H1 (cell line): ENCODE data around the gene RAB3IL1. TPM values are rescaled to one million over a fixed set of nuclear protein-coding genes. Genes with fewer than 3 reads are reported as not detected.
A peak's percentile ranks its signal among the peaks of the same experiment; 100 is the strongest.

Source experiments
- CTCF ChIA-PET: fragments of 300-600 bp; sonication (Branson Sonifier 250); formaldehyde crosslinking; loops from one replicate; lab custom pipeline; 2021; ENCODE audit not compliant: partially characterized antibody; lab: Charles Lee
- POLR2A ChIA-PET: fragments of 300-600 bp; sonication (Branson Sonifier 250); formaldehyde crosslinking; loops from one replicate; lab custom pipeline; 2021; ENCODE audit warnings: inconsistent platforms; ENCODE audit not compliant: partially characterized antibody; lab: Charles Lee
- DNase-seq, 2 experiments: peaks; one replicate each; pipeline versions ENCODE4 v3.0.0 to v3.0.0-alpha.2; 2010 to 2022; ENCODE audit warnings: low spot score in 2 of 2, low read depth in 1 of 2, mixed read lengths in 1 of 2
- FAIRE-seq: peaks from 2 replicates; lab custom pipeline; 2011; peaks lifted over from hg19 to GRCh38; lab: Jason Lieb, UNC
- H2AFZ ChIP-seq: 2 replicates; pipeline ENCODE4 v1.8.1; 2012; ENCODE audit warnings: low read length, inconsistent platforms
- H2AK5ac ChIP-seq: 2 replicates; pipeline ENCODE4 v1.6.1; 2013; ENCODE audit warnings: low read depth, low read length
- H2BK120ac ChIP-seq: replicated peaks from 2 replicates; pipeline ENCODE3; 2013; ENCODE audit warnings: low read depth, low read length, inconsistent platforms
- H2BK12ac ChIP-seq: 2 replicates; pipeline ENCODE4 v1.6.1; 2013; ENCODE audit warnings: low read depth, low read length
- H2BK15ac ChIP-seq: 2 replicates; pipeline ENCODE4 v1.6.1; 2013; ENCODE audit warnings: low read length
- H2BK20ac ChIP-seq: 2 replicates; pipeline ENCODE4 v1.6.1; 2013; ENCODE audit warnings: low read length
- H2BK5ac ChIP-seq: 2 replicates; pipeline ENCODE4 v1.6.1; 2013; ENCODE audit warnings: low read depth, low read length
- H3K14ac ChIP-seq: 2 replicates; pipeline ENCODE4 v1.6.1; 2013; ENCODE audit warnings: inconsistent platforms; ENCODE audit not compliant: insufficient read length
- H3K18ac ChIP-seq: 2 replicates; pipeline ENCODE4 v1.6.1; 2013; ENCODE audit warnings: low read length; ENCODE audit errors: extremely low read depth
- H3K23ac ChIP-seq: 2 replicates; pipeline ENCODE4 v1.6.1; 2013; ENCODE audit warnings: inconsistent platforms; ENCODE audit not compliant: insufficient read length
- H3K23me2 ChIP-seq: 2 replicates; pipeline ENCODE4 v1.6.1; 2013; ENCODE audit warnings: low read depth, low read length
- H3K27ac ChIP-seq: 2 replicates; pipeline ENCODE4 v1.6.1; 2011; ENCODE audit warnings: low read depth, low read length, inconsistent platforms
- H3K27me3 ChIP-seq, 4 experiments: replicated peaks in 1 of 4; 1 replicate in 1 of 4; 2 replicates in 3 of 4; pipeline versions ENCODE4 v1.6.1 to v1.8.1; 2011 to 2013; ENCODE audit warnings: low read length in 3 of 4, mild to moderate bottlenecking in 3 of 4, inconsistent platforms in 2 of 4, mixed read lengths in 2 of 4, moderate library complexity in 1 of 4; ENCODE audit not compliant: control insufficient read depth in 3 of 4, insufficient read depth in 3 of 4; ENCODE audit errors: extremely low read depth in 1 of 4
- H3K36me3 ChIP-seq, 4 experiments: 2 replicates each; pipeline versions ENCODE4 v1.6.1 to v1.8.1; 2011 to 2013; ENCODE audit warnings: mild to moderate bottlenecking in 4 of 4, low read length in 3 of 4, moderate library complexity in 2 of 4, control low read depth in 1 of 4, inconsistent platforms in 1 of 4; ENCODE audit not compliant: insufficient read depth in 4 of 4, control insufficient read depth in 2 of 4
- H3K4ac ChIP-seq: replicated peaks from 2 replicates; pipeline ENCODE3; 2013; ENCODE audit warnings: low read length, low read depth, mixed read lengths, inconsistent platforms; ENCODE audit not compliant: insufficient read length
- H3K4me1 ChIP-seq, 4 experiments: replicated peaks in 1 of 4; 1 replicate in 1 of 4; 2 replicates in 3 of 4; pipeline versions ENCODE4 v1.6.1 to v1.8.1; 2011 to 2013; ENCODE audit warnings: low read length in 3 of 4, inconsistent platforms in 2 of 4, mixed read lengths in 1 of 4; ENCODE audit not compliant: insufficient read depth in 4 of 4, control insufficient read depth in 3 of 4
- H3K4me2 ChIP-seq, 2 experiments: 2 replicates each; pipeline versions ENCODE4 v1.6.1 to v1.8.1; 2011 to 2013; ENCODE audit warnings: low read depth in 2 of 2, low read length in 2 of 2, control low read depth in 1 of 2, inconsistent platforms in 1 of 2, mild to moderate bottlenecking in 1 of 2; ENCODE audit not compliant: insufficient read depth in 1 of 2
- H3K4me3 ChIP-seq, 4 experiments: fragments of 200-600, 300-600 bp in 1 of 4; sonication (generic), shearing (Covaris generic), sonication (Bioruptor Twin) in 1 of 4; 2 replicates each; pipeline versions ENCODE4 v1.5.1 to v1.8.1; 2011 to 2016; ENCODE audit warnings: low read length in 4 of 4, low read depth in 3 of 4, control low read depth in 2 of 4, inconsistent platforms in 2 of 4, mild to moderate bottlenecking in 2 of 4, mixed read lengths in 1 of 4, moderate library complexity in 1 of 4; ENCODE audit not compliant: insufficient read depth in 2 of 4; ENCODE audit errors: extremely low read depth in 1 of 4
- H3K56ac ChIP-seq: replicated peaks from 2 replicates; pipeline ENCODE3; 2013; ENCODE audit warnings: low read depth, mild to moderate bottlenecking, mixed read lengths, low read length, inconsistent platforms; ENCODE audit not compliant: insufficient read length
- H3K79me1 ChIP-seq: 2 replicates; pipeline ENCODE4 v1.6.1; 2013; ENCODE audit warnings: low read depth, low read length, control low read depth
- H3K79me2 ChIP-seq, 2 experiments: 2 replicates each; pipeline versions ENCODE4 v1.6.1 to v1.8.1; 2012 to 2013; ENCODE audit warnings: low read length in 2 of 2, mild to moderate bottlenecking in 2 of 2, inconsistent platforms in 1 of 2; ENCODE audit not compliant: insufficient read depth in 2 of 2, control insufficient read depth in 1 of 2
- H3K9ac ChIP-seq, 4 experiments: replicated peaks in 1 of 4; 1 replicate in 1 of 4; 2 replicates in 3 of 4; pipeline versions ENCODE4 v1.6.1 to v1.8.1; 2011 to 2013; ENCODE audit warnings: low read depth in 3 of 4, low read length in 3 of 4, control low read depth in 2 of 4, mild to moderate bottlenecking in 2 of 4, moderate library complexity in 2 of 4, inconsistent platforms in 1 of 4; ENCODE audit errors: extremely low read depth in 1 of 4
- H3K9me3 ChIP-seq, 2 experiments: 2 replicates each; pipeline versions ENCODE4 v1.6.1 to v1.8.1; 2012 to 2013; ENCODE audit warnings: mild to moderate bottlenecking in 2 of 2, moderate library complexity in 2 of 2, control low read depth in 1 of 2, inconsistent platforms in 1 of 2, low read depth in 1 of 2, low read length in 1 of 2, mixed read lengths in 1 of 2; ENCODE audit not compliant: insufficient read depth in 2 of 2
- H4K20me1 ChIP-seq, 2 experiments: replicated peaks in 1 of 2; 2 replicates each; pipeline versions ENCODE3 to v1.8.1; 2011 to 2013; ENCODE audit warnings: inconsistent platforms in 2 of 2, low read length in 2 of 2, mild to moderate bottlenecking in 1 of 2; ENCODE audit not compliant: insufficient read depth in 2 of 2, control insufficient read depth in 1 of 2
- H4K5ac ChIP-seq: 2 replicates; pipeline ENCODE4 v1.6.1; 2013; ENCODE audit warnings: low read length, low read depth, mixed read lengths, inconsistent platforms; ENCODE audit not compliant: insufficient read length
- H4K8ac ChIP-seq: 2 replicates; pipeline ENCODE4 v1.8.0; 2013; ENCODE audit warnings: mild to moderate bottlenecking, moderate library complexity, low read length, inconsistent platforms; ENCODE audit not compliant: insufficient read depth; ENCODE audit errors: extremely low read depth
- H4K91ac ChIP-seq: replicated peaks from 2 replicates; pipeline ENCODE3; 2013; ENCODE audit warnings: low read length, mixed read lengths, inconsistent platforms; ENCODE audit not compliant: insufficient read length
- BRCA1 ChIP-seq: IDR thresholded peaks from 2 replicates; pipeline ENCODE4 v1.6.1; 2012; ENCODE audit warnings: low read depth, low read length, improper control_type of control experiment
- GABPA ChIP-seq: IDR thresholded peaks from 2 replicates; pipeline ENCODE4 v1.6.1; 2011; ENCODE audit warnings: mild to moderate bottlenecking, low read length, moderate library complexity, borderline replicate concordance; ENCODE audit not compliant: insufficient read depth
- PHF8 ChIP-seq: fragments of 200-600 bp; sonication (generic); conservative IDR thresholded peaks from 2 replicates; pipeline ENCODE4 v1.7.1; 2012; ENCODE audit warnings: low read depth, mild to moderate bottlenecking, inconsistent platforms, low read length, moderate library complexity
- POLR2A ChIP-seq, 2 experiments: IDR thresholded peaks; 1 replicate in 1 of 2; 2 replicates in 1 of 2; pipeline ENCODE4 v1.6.1; 2011; ENCODE audit warnings: low read depth in 2 of 2, low read length in 2 of 2, mild to moderate bottlenecking in 2 of 2; ENCODE audit errors: control extremely low read depth in 1 of 2
- POLR2AphosphoS5 ChIP-seq: IDR thresholded peaks from 2 replicates; pipeline ENCODE4 v1.6.1; 2011; ENCODE audit warnings: low read depth, low read length
- RAD21 ChIP-seq, 2 experiments: IDR thresholded peaks in 1 of 2; conservative IDR thresholded peaks in 1 of 2; 2 replicates each; pipeline ENCODE4 v1.6.1; 2011; ENCODE audit warnings: low read depth in 2 of 2, low read length in 2 of 2, improper control_type of control experiment in 1 of 2, inconsistent platforms in 1 of 2, mild to moderate bottlenecking in 1 of 2, moderate library complexity in 1 of 2
- SAP30 ChIP-seq: fragments of 300-600 bp; sonication (generic); IDR thresholded peaks from 2 replicates; pipeline ENCODE4 v1.7.1; 2012; ENCODE audit warnings: low read length, moderate library complexity, mild to moderate bottlenecking, inconsistent platforms; ENCODE audit not compliant: insufficient read depth, insufficient replicate concordance
- SIX5 ChIP-seq: IDR thresholded peaks from 2 replicates; pipeline ENCODE4 v1.6.1; 2011; ENCODE audit warnings: mild to moderate bottlenecking, low read depth, low read length
- SP1 ChIP-seq: IDR thresholded peaks from 2 replicates; pipeline ENCODE4 v1.6.1; 2011; ENCODE audit warnings: low read depth, low read length
- SP4 ChIP-seq: IDR thresholded peaks from 2 replicates; pipeline ENCODE4 v1.6.1; 2012; ENCODE audit warnings: low read length, inconsistent platforms
- TAF7 ChIP-seq: optimal IDR thresholded peaks from 2 replicates; pipeline ENCODE3; 2011; ENCODE audit warnings: low read depth, mild to moderate bottlenecking, inconsistent platforms, low read length, moderate library complexity, borderline replicate concordance
- ZNF274 ChIP-seq: IDR thresholded peaks from 2 replicates; pipeline ENCODE4 v1.7.0; 2012; ENCODE audit warnings: low read length, borderline replicate concordance; ENCODE audit errors: extremely low read depth
- WGBS, 2 experiments: shearing (Covaris generic) in 1 of 2; methylation state at CpG; one replicate each; pipeline versions ENCODE4 v1.1.6 to v1.1.7; 2013 to 2015; ENCODE audit warnings: low lambda C conversion rate in 2 of 2, mixed read lengths in 2 of 2, inconsistent platforms in 1 of 2, low coverage in 1 of 2, missing lambda C conversion rate in 1 of 2; ENCODE audit not compliant: insufficient replicate concordance in 2 of 2, insufficient coverage in 1 of 2, insufficient read length in 1 of 2; ENCODE audit errors: extremely low coverage in 1 of 2, missing lambda C conversion rate in 1 of 2; 5-methylcytosine and 5-hydroxymethylcytosine counted together
- polyA plus RNA-seq, 7 experiments: library from polyadenylated mRNA; depleted of rRNA in 3 of 7; stranded (reverse) in 5 of 7; unstranded in 2 of 7; fragments of >200 nt in 5 of 7; fragments of 200-250 nt in 2 of 7; gene quantifications; 1 replicate in 5 of 7; 2 replicates in 1 of 7; 4 replicates in 1 of 7; pipeline versions ENCODE4 v1.2.1 to v1.2.3, GENCODE V29; 2011 to 2013; ENCODE audit warnings: missing spikeins in 2 of 7, mixed read lengths in 2 of 7
- total RNA-seq: library from RNA; stranded (reverse); fragmentation: NEBNext Ultra II Directional; extraction: Animal tissue kit (Norgen Biotek cat#: 25700); gene quantifications from 2 replicates; pipeline ENCODE4 v1.2.1, GENCODE V29; 2021
- TF ChIP-seq, protein P1 (sequence below): IDR thresholded peaks from 2 replicates; pipeline ENCODE4 v1.6.1; 2012; ENCODE audit warnings: inconsistent platforms

RAB3IL1 gene
- total and polyA plus RNA-seq, 2 of the 8 experiments (the other 6 are each of a cell fraction or from before 2014, with no cell fraction given), result 6.8 to 7.9 TPM

DNA sequence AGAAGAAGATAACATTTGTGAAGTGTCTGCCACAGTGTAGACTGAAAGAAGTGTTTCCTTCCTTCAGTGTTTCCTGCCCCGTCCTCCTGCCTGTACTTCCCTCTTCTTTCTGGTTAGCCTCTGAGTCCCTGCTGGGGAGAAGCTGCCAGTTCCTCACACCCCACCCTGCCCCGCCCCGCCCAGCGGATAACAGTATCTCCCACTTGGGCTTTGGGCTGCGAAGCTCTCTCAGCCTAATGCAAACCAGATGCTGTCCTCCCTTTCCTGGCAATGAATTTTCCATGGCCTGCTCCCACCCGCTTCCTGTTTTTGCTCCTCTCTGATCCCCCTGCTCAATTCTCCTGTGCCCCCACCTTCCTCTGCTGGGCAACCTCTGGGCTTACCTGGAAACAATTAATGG is 5.2 kb upstream of the RAB3IL1 start:
- Histone ChIP-seq H3K4me1 (peaks cover 6 to 22% (median 18%) of the 10 kb centered on the region in 4 experiments), H3K9ac (no peak overlapping the region), H2AK5ac (no peak overlapping the region), H3K4me2 (no peak overlapping the region), H2AFZ (no peak overlapping the region), H3K4me3 (no peak overlapping the region), H2BK20ac (no peak overlapping the region), H2BK120ac (no peak overlapping the region), H3K27ac (no peak overlapping the region), H3K79me2 (no peaks in the 10 kb centered on the region), H4K91ac (no peak overlapping the region), H3K56ac (no peak overlapping the region), H3K9me3 (no peaks in the 10 kb centered on the region), H4K5ac (no peak overlapping the region), H3K18ac (no peak overlapping the region; the same call in 1 of the 2 replicates), H3K14ac (no peak overlapping the region), H3K36me3 (no peaks in the 10 kb centered on the region), H4K20me1 (no peaks in the 10 kb centered on the region), H3K23me2 (peaks cover 4% of the 10 kb centered on the region; the same call in 1 of the 2 replicates), H3K4ac (no peak overlapping the region), H3K23ac (no peak overlapping the region), H2BK5ac (no peak overlapping the region), H4K8ac (no peak overlapping the region), H2BK12ac (peak overlapping the region; percentile 68; the same call in 1 of the 2 replicates), H3K27me3 (peaks cover 0 to 18% (median 13%) of the 10 kb centered on the region in 4 experiments; a peak in 6 of 7 replicates), H3K79me1 (no peaks in the 10 kb centered on the region), H2BK15ac (peak overlapping the region; percentile 46; the same call in 1 of the 2 replicates)
- ChIA-PET POLR2A (interaction anchor here (1.0 to 2.6 kb wide), 5 partner anchors 9 to 50 kb away, joined by 3 to 9 read pairs (median 7); no protein-coding TSS in a partner anchor), CTCF (interaction anchor here (0.6 to 9.2 kb wide), 4 partner anchors 20 to 185 kb away, joined by 4 to 225 read pairs (median 35); no protein-coding TSS in a partner anchor)
- no peak for FAIRE-seq
- 83% methylated on average over 5 of the region's 6 CpGs; no CpG with 5 or more reads in 1 of the 2 experiments for WGBS, 2 experiments
- DNase-seq, result peak in 1 of 2 experiments; percentile 33
- TF ChIP-seq SAP30 (no peak), TAF7 (no peak), BRCA1 (no peak), POLR2AphosphoS5 (no peak), SIX5 (no peak), RAD21 (IDR thresholded peaks at IDR 0.05 in 1 of 2, conservative IDR thresholded peaks at IDR 0.05 in 1 of 2; ENCODE audit: low read depth in 2 of 2, low read length in 2 of 2) (no peak), SP1 (no peak), ZNF274 (no peak), PHF8 (no peak), GABPA (no peak), SP4 (no peak), POLR2A (IDR thresholded peaks at IDR 0.05; ENCODE audit: control extremely low read depth in 1 of 2, low read depth in 2 of 2, low read length in 2 of 2) (no peak)
- TF ChIP-seq, protein P1, sequence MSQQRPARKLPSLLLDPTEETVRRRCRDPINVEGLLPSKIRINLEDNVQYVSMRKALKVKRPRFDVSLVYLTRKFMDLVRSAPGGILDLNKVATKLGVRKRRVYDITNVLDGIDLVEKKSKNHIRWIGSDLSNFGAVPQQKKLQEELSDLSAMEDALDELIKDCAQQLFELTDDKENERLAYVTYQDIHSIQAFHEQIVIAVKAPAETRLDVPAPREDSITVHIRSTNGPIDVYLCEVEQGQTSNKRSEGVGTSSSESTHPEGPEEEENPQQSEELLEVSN, result no peak
